Adrenal gland (tissue), 12 donors: ENCODE data around the gene GPR37L1. TPM values are rescaled to one million over a fixed set of nuclear protein-coding genes. Genes with fewer than 3 reads are reported as not detected.

Experiments
- DNase-seq, 7 donors: peaks; one replicate each; pipeline ENCODE4 v3.0.0-alpha.2; 2019 to 2020
- H3K27ac ChIP-seq, 5 donors: fragments of 200-600 bp; sonication (generic) in 4 of 5; 1 replicate in 3 of 5; 2 replicates in 2 of 5; pipeline versions ENCODE4 v1.5.1 to v1.8.0; 2016 to 2020; ENCODE audit warnings: mild to moderate bottlenecking in 1 of 5
- H3K27me3 ChIP-seq: fragments of 200-600 bp; 2 replicates; pipeline ENCODE4 v1.8.0; 2021
- H3K36me3 ChIP-seq, 2 donors: fragments of 200-600 bp; replicated peaks in 1 of 2; 1 replicate in 1 of 2; 2 replicates in 1 of 2; pipeline versions ENCODE4 v1.5.1 to v1.8.0; 2018 to 2022
- H3K4me1 ChIP-seq, 2 donors: fragments of 200-600 bp; replicated peaks in 1 of 2; 1 replicate in 1 of 2; 2 replicates in 1 of 2; pipeline versions ENCODE4 v1.5.1 to v1.8.0; 2018 to 2021
- H3K4me3 ChIP-seq, 4 donors: fragments of 200-600 bp; sonication (generic) in 3 of 4; one replicate each; pipeline ENCODE4 v1.5.1; 2016 to 2018
- H3K9me3 ChIP-seq, 3 donors: fragments of 200-600 bp; sonication (generic) in 1 of 3; replicated peaks in 1 of 3; 1 replicate in 2 of 3; 2 replicates in 1 of 3; pipeline versions ENCODE4 v1.5.1 to v1.8.0; 2016 to 2021
- CTCF ChIP-seq, 6 experiments: fragments of 450-650 bp in 4 of 6; fragments of 200-600 bp in 2 of 6; sonication (generic) in 1 of 6; IDR thresholded peaks; 1 replicate in 5 of 6; 2 replicates in 1 of 6; pipeline versions ENCODE4 v1.5.1 to v1.8.0; 2016 to 2021; ENCODE audit warnings: antibody characterized with exemption in 6 of 6, mild to moderate bottlenecking in 2 of 6, moderate library complexity in 1 of 6
- POLR2A ChIP-seq, 2 donors: fragments of 450-650 bp; IDR thresholded peaks; one replicate each; pipeline ENCODE4 v1.6.1; 2017; ENCODE audit warnings: antibody characterized with exemption in 2 of 2, mild to moderate bottlenecking in 2 of 2, moderate library complexity in 1 of 2
- WGBS, 4 donors: extraction: QIAGEN DNeasy Blood & Tissue Kit in 2 of 4; methylation state at CpG; one replicate each; pipeline versions ENCODE4 v1.1.5 to v1.1.7; 2013 to 2017; 5-methylcytosine and 5-hydroxymethylcytosine counted together
- intact Hi-C, 2 donors: fragments of 100-400 bp; cut with DNase I; formaldehyde crosslinking; loops; one replicate each; pipeline versions ENCODE4 v1.14.1 to v1.15.0; 2022 to 2023
- polyA plus RNA-seq, 3 donors: library from polyadenylated mRNA; stranded (reverse); fragments of 200-250 nt in 2 of 3; fragments of 350-450 nt in 1 of 3; fragmentation: Illumina TruSeq in 1 of 3; extraction: RNeasy Lipid Tissue Mini Kit (QIAGEN cat#74804) in 1 of 3; gene quantifications; one replicate each; pipeline ENCODE4 v1.2.3, GENCODE V29; 2013 to 2014
- total RNA-seq, 9 donors: library from RNA; depleted of rRNA in 4 of 9; stranded (reverse); fragments of >200 nt in 4 of 9; fragments of 120-200 nt in 1 of 9; fragmentation: NEBNext Ultra II Directional in 1 of 9; extraction: Animal tissue kit (Norgen Biotek cat#: 25700) in 1 of 9; gene quantifications; one replicate each; pipeline versions ENCODE4 v1.1.0 to v1.2.4, GENCODE V29; 2013 to 2023
- donor health status: healthy with polysubstance abuse.
- donor health status: Bipolar disorder and iron deficiency.
- donor health status: DM: yes; HTN: yes; CAD: no.
- donor health status: DM: no; HTN: no; CAD: no.
- donor health status: DM: no; HTN: no; CAD: no.
- donor health status: DM: yes; HTN: yes; CAD: no.

GPR37L1 gene
- total and polyA plus RNA-seq, 12 donors = under 0.01 to 0.49 (median 0.24) TPM; not detected in 1

- WGBS, 4 donors = 40 to 62% (median 44%) methylated on average over 6 to 9 of the region's 9 CpGs
- no peak overlapping the region for H3K4me3 ChIP-seq
These were observed 8.3 kb downstream of the GPR37L1 start for GRCh38 chr1:202130816-202131522.

GRCh38 chr1:202131956-202132821 is 9.5 kb downstream of the GPR37L1 start:
- Histone ChIP-seq H3K27ac (peak overlapping the region; percentile 23 to 100 (median 93)), H3K4me3 (no peak overlapping the region), H3K36me3 (peaks cover 0 to 40% of the 10 kb centered on the region in 2 donors), H3K9me3 (no peaks in the 10 kb centered on the region), H3K27me3 (no peaks in the 10 kb centered on the region), H3K4me1 (peaks cover 38 to 54% of the 10 kb centered on the region in 2 donors)
- TF ChIP-seq CTCF (IDR thresholded peaks at IDR 0.05) = no peak
- peak in 1 of 2 donors; percentile 46 for TF ChIP-seq POLR2A (IDR thresholded peaks at IDR 0.05)
- intact Hi-C loops = no loop called here
- DNase-seq = peak; percentile 79 to 96 (median 91)
- WGBS, 4 donors = 32 to 41% (median 36%) methylated on average over 11 to 12 of the region's 12 CpGs

More at GRCh38 chr1:202130816-202131522, 8.3 kb downstream of the GPR37L1 start:
- H3K27ac ChIP-seq = peak overlapping the region in 4 of 5 donors; percentile 91 to 100 (median 94)
- DNase-seq = peak; percentile 62 to 79 (median 73)
- H3K9me3 ChIP-seq = no peaks in the 10 kb centered on the region
- TF ChIP-seq POLR2A (IDR thresholded peaks at IDR 0.05) = no peak
- no peak for TF ChIP-seq CTCF (IDR thresholded peaks at IDR 0.05)
- intact Hi-C loops = no loop called here
- peaks cover 38 to 54% of the 10 kb centered on the region in 2 donors for H3K4me1 ChIP-seq
- H3K27me3 ChIP-seq = no peaks in the 10 kb centered on the region
- peaks cover 0 to 28% of the 10 kb centered on the region in 2 donors for H3K36me3 ChIP-seq

GRCh38 chr1:202133001-202133400 is 10.3 kb downstream of the GPR37L1 start:
- Histone ChIP-seq H3K9me3 (no peaks in the 10 kb centered on the region), H3K27ac (peak overlapping the region; percentile 23 to 100 (median 93)), H3K4me3 (no peak overlapping the region), H3K4me1 (peaks cover 38 to 54% of the 10 kb centered on the region in 2 donors), H3K36me3 (peaks cover 0 to 47% of the 10 kb centered on the region in 2 donors), H3K27me3 (no peaks in the 10 kb centered on the region)
- DNase-seq = peak; percentile 48 to 80 (median 75)
- WGBS, 4 donors = 42 to 58% (median 48%) methylated on average over 6 to 14 of the region's 14 CpGs
- intact Hi-C loops = no loop called here
- TF ChIP-seq POLR2A (IDR thresholded peaks at IDR 0.05) (peak in 1 of 2 donors; percentile 40), CTCF (IDR thresholded peaks at IDR 0.05) (peak in 1 of 6 experiments; percentile 28)

- no peak overlapping the region for H3K4me3 ChIP-seq
- 41 to 61% (median 54%) methylated on average over 7 to 8 of the region's 8 CpGs for WGBS, 4 donors
- intact Hi-C loops = no loop called here
- DNase-seq = no peak
- no peaks in the 10 kb centered on the region for H3K27me3 ChIP-seq
- TF ChIP-seq CTCF (IDR thresholded peaks at IDR 0.05) = no peak
- no peak for TF ChIP-seq POLR2A (IDR thresholded peaks at IDR 0.05)
- H3K4me1 ChIP-seq = peaks cover 38 to 54% of the 10 kb centered on the region in 2 donors
- peak overlapping the region in 4 of 5 donors; percentile 91 to 100 (median 94) for H3K27ac ChIP-seq
- H3K36me3 ChIP-seq = peaks cover 0 to 47% of the 10 kb centered on the region in 2 donors
- no peaks in the 10 kb centered on the region for H3K9me3 ChIP-seq
These were observed 10.8 kb downstream of the GPR37L1 start for GRCh38 chr1:202133496-202133895.
